ENCODE data around the gene GXYLT1. TPM values are rescaled to one million over a fixed set of nuclear protein-coding genes. Genes with fewer than 3 reads are reported as not detected.

Gene GXYLT1
- 4.2 and 8.3 TPM in 2 replicates for total RNA-seq (ENCODE audit: low replicate concordance)

GRCh38 chr12:42144408-42145196 lies at the start of gene GXYLT1:
Gene GXYLT1, minus strand, starts transcription at chr12:42144874. Its CDS starts 228 bp downstream, at chr12:42144646.

Other genes with a start within 250 kb of the GXYLT1 start
- 5.7 and 10.6 TPM in 2 replicates for gene YAF2, start 93.4 kb upstream of the GXYLT1 start, total RNA-seq (ENCODE audit: low replicate concordance)
- 11.6 and 22.2 TPM in 2 replicates for gene ZCRB1, start 181.2 kb upstream of the GXYLT1 start, total RNA-seq (ENCODE audit: low replicate concordance)
- gene PPHLN1, start 181.3 kb upstream of the GXYLT1 start, total RNA-seq (ENCODE audit: low replicate concordance) = 70.4 and 84.1 TPM in 2 replicates